Neural cell (in vitro differentiated cells): ENCODE measurements around the gene ESYT2.

ENCODE experiments used
- EZH2 ChIP-seq: fragments of 200-600, 300-800 bp; shearing (Covaris generic), sonication (generic); IDR thresholded peaks from 2 replicates; pipeline ENCODE4 v1.6.1; 2014; ENCODE audit warnings: antibody characterized with exemption, low read length, borderline replicate concordance, mild to moderate bottlenecking; ENCODE audit not compliant: insufficient read depth, poor library complexity, severe bottlenecking
- MXI1 ChIP-seq: fragments of 450-650 bp; conservative IDR thresholded peaks from 2 replicates; pipeline ENCODE4 v1.6.1; 2014; ENCODE audit warnings: antibody characterized with exemption, mild to moderate bottlenecking; ENCODE audit not compliant: poor library complexity, severe bottlenecking
- RAD21 ChIP-seq: fragments of 450-650 bp; conservative IDR thresholded peaks from 2 replicates; pipeline ENCODE4 v1.6.1; 2014; ENCODE audit warnings: antibody characterized with exemption, mild to moderate bottlenecking, moderate library complexity
- TF ChIP-seq, protein P1 (sequence below): fragments of 450-650 bp; IDR thresholded peaks from 2 replicates; pipeline ENCODE4 v1.5.1; 2014; ENCODE audit warnings: antibody characterized with exemption, mild to moderate bottlenecking, moderate library complexity; ENCODE audit not compliant: poor library complexity, severe bottlenecking

- TF ChIP-seq, protein P1, sequence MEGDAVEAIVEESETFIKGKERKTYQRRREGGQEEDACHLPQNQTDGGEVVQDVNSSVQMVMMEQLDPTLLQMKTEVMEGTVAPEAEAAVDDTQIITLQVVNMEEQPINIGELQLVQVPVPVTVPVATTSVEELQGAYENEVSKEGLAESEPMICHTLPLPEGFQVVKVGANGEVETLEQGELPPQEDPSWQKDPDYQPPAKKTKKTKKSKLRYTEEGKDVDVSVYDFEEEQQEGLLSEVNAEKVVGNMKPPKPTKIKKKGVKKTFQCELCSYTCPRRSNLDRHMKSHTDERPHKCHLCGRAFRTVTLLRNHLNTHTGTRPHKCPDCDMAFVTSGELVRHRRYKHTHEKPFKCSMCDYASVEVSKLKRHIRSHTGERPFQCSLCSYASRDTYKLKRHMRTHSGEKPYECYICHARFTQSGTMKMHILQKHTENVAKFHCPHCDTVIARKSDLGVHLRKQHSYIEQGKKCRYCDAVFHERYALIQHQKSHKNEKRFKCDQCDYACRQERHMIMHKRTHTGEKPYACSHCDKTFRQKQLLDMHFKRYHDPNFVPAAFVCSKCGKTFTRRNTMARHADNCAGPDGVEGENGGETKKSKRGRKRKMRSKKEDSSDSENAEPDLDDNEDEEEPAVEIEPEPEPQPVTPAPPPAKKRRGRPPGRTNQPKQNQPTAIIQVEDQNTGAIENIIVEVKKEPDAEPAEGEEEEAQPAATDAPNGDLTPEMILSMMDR = no peak
- TF ChIP-seq RAD21 = no peak
- no peak for TF ChIP-seq EZH2
- no peak for TF ChIP-seq MXI1
Measured at GRCh38 chr7:158753900-158754299, 75.4 kb downstream of the ESYT2 start.
